ENCODE data around the gene FTO. TPM values are rescaled to one million over a fixed set of nuclear protein-coding genes. Genes with fewer than 3 reads are reported as not detected.

Gene FTO
- total and polyA plus RNA-seq, 2 of the 8 experiments (the other 6 are each of a cell fraction or from before 2014, with no cell fraction given) = 34.5 to 59.8 TPM

DNA sequence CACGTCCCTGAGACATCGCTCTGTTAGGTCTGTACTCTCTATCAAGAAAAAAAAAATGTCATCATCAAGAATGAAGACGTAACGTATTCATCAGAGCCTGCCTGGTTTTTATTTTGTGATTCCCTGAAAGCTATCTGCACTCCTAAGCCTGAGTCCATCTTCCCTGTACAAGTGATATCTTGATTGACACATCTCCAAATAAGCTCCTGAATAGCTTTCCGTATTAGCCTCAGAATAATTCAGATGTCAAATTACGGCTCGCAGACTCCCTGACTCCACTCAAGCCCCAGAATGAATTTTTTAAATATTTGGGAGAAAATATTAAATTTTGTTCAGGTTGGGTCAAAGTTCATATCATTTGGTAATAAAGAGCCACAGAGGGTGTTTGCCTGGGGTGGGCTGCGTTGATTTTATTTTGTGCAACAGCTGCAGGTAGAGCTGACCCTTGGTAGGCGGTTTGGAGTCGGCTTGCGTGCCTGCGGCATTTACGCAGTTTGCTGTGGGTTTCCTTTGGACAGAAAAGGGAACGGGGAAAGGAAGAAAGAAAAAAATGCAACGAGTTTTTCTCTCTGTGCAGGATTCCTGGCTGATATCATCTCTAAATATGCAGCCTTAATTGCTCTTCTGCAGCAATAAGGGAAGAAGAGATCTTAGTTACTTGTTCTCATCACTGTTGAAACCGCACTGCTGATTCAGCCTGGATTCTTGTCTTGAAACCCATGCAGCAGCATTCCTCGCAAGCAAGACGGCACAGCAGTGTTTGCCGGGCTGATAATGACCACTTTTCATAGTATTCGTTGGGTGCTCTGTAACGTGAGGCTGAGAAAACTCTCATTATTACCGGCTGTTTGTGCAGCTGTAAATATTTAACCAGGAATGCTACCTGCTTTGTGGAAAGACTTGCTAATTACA lies 467.9 kb downstream of the FTO start:
- H3K79me2 ChIP-seq (ENCODE audit: control insufficient read depth in 1 of 2, insufficient read depth in 2 of 2, low read length in 2 of 2) = no peaks in the 10 kb centered on the region
- no peaks in the 10 kb centered on the region for H3K79me1 ChIP-seq (ENCODE audit: low read depth, low read length)
- no peak overlapping the region for H2BK5ac ChIP-seq (ENCODE audit: low read depth, low read length)
- no peak for DNase-seq (ENCODE audit: low read depth in 1 of 2, low spot score in 2 of 2)
- H3K56ac ChIP-seq (replicated peaks; ENCODE audit: insufficient read length, low read depth, low read length) = no peak overlapping the region
- no peak for FAIRE-seq
- CTCF ChIA-PET (ENCODE audit: partially characterized antibody) = interaction anchor here (0.6 to 1.6 kb wide), 4 partner anchors 16 to 284 kb away, joined by 3 to 5 read pairs (median 3); no protein-coding TSS in a partner anchor
- H3K18ac ChIP-seq (ENCODE audit: extremely low read depth, low read length) = no peak overlapping the region
- no peak overlapping the region; the same call in 1 of the 2 replicates for H2BK20ac ChIP-seq (ENCODE audit: low read length)
- POLR2A ChIA-PET (ENCODE audit: partially characterized antibody) = interaction anchor here (0.7 kb wide), 1 partner anchor 118 kb away, joined by 4 read pairs; no protein-coding TSS in a partner anchor
- no peaks in the 10 kb centered on the region; a peak in 1 of 8 replicates for H3K36me3 ChIP-seq (ENCODE audit: control insufficient read depth in 2 of 4, insufficient read depth in 4 of 4, low read length in 3 of 4)
- no peak overlapping the region for H3K4me2 ChIP-seq (ENCODE audit: insufficient read depth in 1 of 2, low read depth in 2 of 2, low read length in 2 of 2)
- H3K23ac ChIP-seq (ENCODE audit: insufficient read length) = no peak overlapping the region
- H3K4me1 ChIP-seq (replicated peaks in 1 of 4; ENCODE audit: control insufficient read depth in 3 of 4, insufficient read depth in 4 of 4, low read length in 3 of 4) = peaks cover 4 to 16% (median 12%) of the 10 kb centered on the region in 4 experiments; a peak in 6 of 7 replicates
- H2BK15ac ChIP-seq (ENCODE audit: low read length) = no peak overlapping the region
- H2BK120ac ChIP-seq (replicated peaks; ENCODE audit: low read depth, low read length) = no peak overlapping the region
- no peak overlapping the region for H4K91ac ChIP-seq (replicated peaks; ENCODE audit: insufficient read length, low read length)
- no peak overlapping the region for H3K4ac ChIP-seq (replicated peaks; ENCODE audit: insufficient read length, low read depth, low read length)
- H2AK5ac ChIP-seq (ENCODE audit: low read depth, low read length) = no peak overlapping the region
- WGBS, 2 experiments (ENCODE audit: extremely low coverage in 1 of 2, insufficient coverage in 1 of 2, insufficient read length in 1 of 2, insufficient replicate concordance in 2 of 2, low coverage in 1 of 2, low lambda C conversion rate in 2 of 2, missing lambda C conversion rate in 1 of 2) = 83% methylated on average over 22 of the region's 22 CpGs; no CpG with 5 or more reads in 1 of the 2 experiments
- no peak overlapping the region for H2BK12ac ChIP-seq (ENCODE audit: low read depth, low read length)
- no peak overlapping the region for H3K9ac ChIP-seq (replicated peaks in 1 of 4; ENCODE audit: extremely low read depth in 1 of 4, low read depth in 3 of 4, low read length in 3 of 4)
- H3K23me2 ChIP-seq (ENCODE audit: low read depth, low read length) = no peaks in the 10 kb centered on the region
- no peak overlapping the region for H3K27ac ChIP-seq (ENCODE audit: low read depth, low read length)
- no peak overlapping the region for H3K4me3 ChIP-seq (ENCODE audit: extremely low read depth in 1 of 4, insufficient read depth in 2 of 4, low read depth in 3 of 4, low read length in 4 of 4)
- H3K27me3 ChIP-seq (replicated peaks in 1 of 4; ENCODE audit: control insufficient read depth in 3 of 4, extremely low read depth in 1 of 4, insufficient read depth in 3 of 4, low read length in 3 of 4) = peaks cover 0 to 2% (median 0%) of the 10 kb centered on the region in 4 experiments; a peak in 1 of 7 replicates
- no peak overlapping the region for H4K8ac ChIP-seq (ENCODE audit: extremely low read depth, insufficient read depth, low read length)
- no peak overlapping the region for H3K14ac ChIP-seq (ENCODE audit: insufficient read length)
- 0 out of 2 replicates have a peak overlapping the region, but pooled peaks have one; percentile 25 for H2AFZ ChIP-seq (ENCODE audit: low read length)
- no peaks in the 10 kb centered on the region for H3K9me3 ChIP-seq (ENCODE audit: insufficient read depth in 2 of 2, low read depth in 1 of 2, low read length in 1 of 2)
- H4K20me1 ChIP-seq (replicated peaks in 1 of 2; ENCODE audit: control insufficient read depth in 1 of 2, insufficient read depth in 2 of 2, low read length in 2 of 2) = no peaks in the 10 kb centered on the region
- no peak overlapping the region for H4K5ac ChIP-seq (ENCODE audit: insufficient read length, low read depth, low read length)
- TF ChIP-seq BACH1 (IDR thresholded peaks at IDR 0.05; ENCODE audit: low read length) (no peak), KDM5A (IDR thresholded peaks at IDR 0.05; ENCODE audit: low read length) (no peak), POLR2A (IDR thresholded peaks at IDR 0.05; ENCODE audit: control extremely low read depth in 1 of 2, low read depth in 2 of 2, low read length in 2 of 2) (no peak), SP1 (IDR thresholded peaks at IDR 0.05; ENCODE audit: low read depth, low read length) (no peak), CREB1 (IDR thresholded peaks at IDR 0.05) (no peak), TAF1 (IDR thresholded peaks at IDR 0.05; ENCODE audit: low read depth, low read length) (no peak), EZH2 (IDR thresholded peaks at IDR 0.05; ENCODE audit: low read depth, low read length, severe bottlenecking) (no peak), HDAC6 (IDR thresholded peaks at IDR 0.05; ENCODE audit: low read depth, low read length) (no peak), SUZ12 (IDR thresholded peaks at IDR 0.05; ENCODE audit: low read length) (no peak), KDM1A (IDR thresholded peaks at IDR 0.05; ENCODE audit: borderline replicate concordance, low read length) (no peak)
- TF ChIP-seq, protein P1, sequence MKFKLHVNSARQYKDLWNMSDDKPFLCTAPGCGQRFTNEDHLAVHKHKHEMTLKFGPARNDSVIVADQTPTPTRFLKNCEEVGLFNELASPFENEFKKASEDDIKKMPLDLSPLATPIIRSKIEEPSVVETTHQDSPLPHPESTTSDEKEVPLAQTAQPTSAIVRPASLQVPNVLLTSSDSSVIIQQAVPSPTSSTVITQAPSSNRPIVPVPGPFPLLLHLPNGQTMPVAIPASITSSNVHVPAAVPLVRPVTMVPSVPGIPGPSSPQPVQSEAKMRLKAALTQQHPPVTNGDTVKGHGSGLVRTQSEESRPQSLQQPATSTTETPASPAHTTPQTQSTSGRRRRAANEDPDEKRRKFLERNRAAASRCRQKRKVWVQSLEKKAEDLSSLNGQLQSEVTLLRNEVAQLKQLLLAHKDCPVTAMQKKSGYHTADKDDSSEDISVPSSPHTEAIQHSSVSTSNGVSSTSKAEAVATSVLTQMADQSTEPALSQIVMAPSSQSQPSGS (IDR thresholded peaks at IDR 0.05; ENCODE audit: low read length) = no peak

Data from H1 (cell line).